Neural progenitor cell (in vitro differentiated cells): ENCODE data around the gene GPR161.

Source experiments
- CTCF ChIP-seq: fragments of 200-600 bp; sonication (generic); IDR thresholded peaks from 2 replicates; pipeline ENCODE4 v1.5.1; 2017; ENCODE audit warnings: antibody characterized with exemption, mild to moderate bottlenecking
- EZH2 ChIP-seq: fragments of 200-600 bp; sonication (generic); IDR thresholded peaks from 2 replicates; pipeline ENCODE4 v1.6.1; 2017; ENCODE audit warnings: antibody characterized with exemption, mild to moderate bottlenecking, moderate library complexity

- TF ChIP-seq CTCF, result no peak
- TF ChIP-seq EZH2, result no peak
These were observed 26.9 kb upstream of the GPR161 start for GRCh38 chr1:168163670-168164069.
